Immature natural killer cell (primary cell): Measurements from ENCODE around the gene FMNL3. TPM values are rescaled to one million over a fixed set of nuclear protein-coding genes. Genes with fewer than 3 reads are reported as not detected.
"Not testable (repeated sequence)": the region's sequence is repeated elsewhere in the genome, so short reads cannot be mapped to it uniquely, and the experiment has no call there.

Source experiments
- DNase-seq, 3 donors: peaks; one replicate each; pipeline ENCODE4 v3.0.0; 2022; ENCODE audit warnings: mixed read lengths in 1 of 3
- H3K27ac Mint-ChIP-seq, 6 donors: one replicate each; pipeline ENCODE4 v1.8.0; 2020; ENCODE audit warnings: mixed read lengths in 6 of 6, mild to moderate bottlenecking in 5 of 6, inconsistent platforms in 4 of 6, moderate library complexity in 3 of 6
- H3K27me3 Mint-ChIP-seq, 3 donors: one replicate each; pipeline ENCODE4 v1.8.0; 2020 to 2021; ENCODE audit warnings: low read depth in 3 of 3, mild to moderate bottlenecking in 3 of 3, mixed read lengths in 3 of 3, moderate library complexity in 3 of 3, inconsistent platforms in 1 of 3
- H3K36me3 Mint-ChIP-seq, 3 donors: one replicate each; pipeline ENCODE4 v1.8.0; 2020; ENCODE audit warnings: mixed read lengths in 3 of 3, inconsistent platforms in 2 of 3, mild to moderate bottlenecking in 2 of 3
- H3K4me1 Mint-ChIP-seq, 2 donors: one replicate each; pipeline ENCODE4 v1.8.0; 2020; ENCODE audit warnings: inconsistent platforms in 2 of 2, mild to moderate bottlenecking in 2 of 2, mixed read lengths in 2 of 2, moderate library complexity in 1 of 2
- H3K4me3 Mint-ChIP-seq, 5 donors: one replicate each; pipeline ENCODE4 v1.8.0; 2020; ENCODE audit warnings: mild to moderate bottlenecking in 5 of 5, mixed read lengths in 5 of 5, inconsistent platforms in 3 of 5, moderate library complexity in 3 of 5
- H3K9me3 Mint-ChIP-seq, 6 donors: one replicate each; pipeline ENCODE4 v1.8.0; 2020; ENCODE audit warnings: mild to moderate bottlenecking in 6 of 6, mixed read lengths in 6 of 6, inconsistent platforms in 4 of 6, moderate library complexity in 3 of 6
- polyA plus RNA-seq, 3 donors: library from polyadenylated mRNA; unstranded; fragments of 300-500 nt; fragmentation: Illumina TruSeq; gene quantifications; one replicate each; pipeline ENCODE4 v1.2.3, GENCODE V29; 2021

FMNL3 gene
- polyA plus RNA-seq, 3 donors from 2014 or later = 11.0 to 22.7 (median 12.6) TPM

DNA sequence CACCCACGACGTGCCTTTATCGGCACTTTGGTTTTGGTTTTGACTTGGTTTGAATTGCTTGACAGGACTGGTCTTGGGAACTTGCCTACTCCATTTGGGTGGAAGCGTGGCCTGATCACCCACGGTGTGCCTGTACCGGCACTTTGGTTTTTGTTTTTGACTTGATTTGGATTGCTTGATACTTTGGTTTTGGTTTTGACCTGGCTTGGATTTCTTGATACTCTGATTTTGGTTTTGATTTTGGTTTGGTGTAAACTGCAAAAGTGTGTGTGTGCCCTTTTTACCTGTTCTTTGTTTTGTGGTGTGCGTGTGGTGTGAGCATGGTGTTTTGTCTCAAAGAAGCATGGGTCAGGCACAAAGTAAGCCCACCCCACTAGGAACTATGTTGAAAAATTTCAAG lies 27.7 kb upstream of the FMNL3 start:
- not testable (repeated sequence) for H3K4me1 Mint-ChIP-seq, H3K27ac Mint-ChIP-seq, DNase-seq, H3K9me3 Mint-ChIP-seq, H3K27me3 Mint-ChIP-seq, H3K4me3 Mint-ChIP-seq, H3K36me3 Mint-ChIP-seq

- Mint-ChIP-seq H3K36me3 (peaks cover 0 to 4% (median 0%) of the 10 kb centered on the region in 3 donors), H3K27me3 (peaks cover 0 to 6% (median 3%) of the 10 kb centered on the region in 3 donors), H3K4me1 (no peaks in the 10 kb centered on the region), H3K27ac (no peak overlapping the region), H3K4me3 (no peak overlapping the region), H3K9me3 (peaks cover 0 to 1% (median 0%) of the 10 kb centered on the region in 6 donors)
- DNase-seq = no peak
These were observed 26.2 kb upstream of the FMNL3 start for GRCh38 chr12:49733219-49734017.

DNA sequence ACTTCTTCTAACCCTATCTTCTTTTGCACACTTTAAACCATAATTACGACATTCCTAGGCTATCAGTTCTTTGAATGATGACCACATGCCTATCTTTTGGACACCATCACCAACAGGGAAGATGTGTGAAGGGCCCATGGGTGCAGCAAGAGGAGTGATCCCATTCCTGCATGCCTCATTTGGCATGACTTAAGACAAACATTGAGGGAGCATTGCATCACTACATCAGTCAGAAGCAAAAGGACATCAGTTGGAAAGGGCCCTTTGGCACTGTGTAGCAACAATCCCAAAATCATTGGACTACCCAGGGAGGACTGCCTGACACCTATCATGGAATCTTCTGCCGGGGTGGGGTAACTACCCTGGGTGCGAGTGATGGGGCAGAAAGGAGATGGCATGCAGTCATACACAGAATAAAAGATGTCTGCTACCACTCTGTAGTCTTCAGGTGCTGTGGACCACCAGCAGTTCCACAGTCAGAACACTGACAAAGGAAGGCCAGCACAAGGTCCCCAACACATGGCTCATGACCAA lies 23.4 kb upstream of the FMNL3 start:
- Mint-ChIP-seq H3K9me3 (peaks cover 0 to 1% (median 0%) of the 10 kb centered on the region in 6 donors), H3K27me3 (peaks cover 0 to 7% (median 5%) of the 10 kb centered on the region in 3 donors), H3K27ac (no peak overlapping the region), H3K36me3 (peaks cover 0 to 4% (median 0%) of the 10 kb centered on the region in 3 donors), H3K4me1 (no peaks in the 10 kb centered on the region), H3K4me3 (no peak overlapping the region)
- no peak for DNase-seq

DNA sequence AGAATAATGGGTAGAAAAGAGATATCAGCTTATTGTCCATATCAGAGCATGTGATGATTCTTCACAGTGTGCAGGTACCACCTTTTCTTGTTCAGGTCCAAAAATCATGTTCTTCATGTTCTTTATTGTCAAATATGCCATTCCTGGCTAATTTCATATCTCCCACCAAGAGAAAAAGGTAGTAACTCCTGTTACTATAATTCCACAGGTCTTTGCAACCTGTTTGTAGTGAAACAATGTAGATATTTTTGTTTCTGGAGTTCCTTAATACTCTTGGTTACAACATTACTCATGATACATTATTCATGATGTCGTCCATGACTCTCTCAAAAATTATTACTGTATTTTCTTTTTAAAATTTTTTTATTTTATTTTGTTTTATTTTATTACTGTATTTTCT lies 22.8 kb upstream of the FMNL3 start:
- Mint-ChIP-seq H3K9me3 (peaks cover 0 to 1% (median 0%) of the 10 kb centered on the region in 6 donors), H3K4me3 (no peak overlapping the region), H3K27me3 (peaks cover 0 to 7% (median 2%) of the 10 kb centered on the region in 3 donors), H3K36me3 (peaks cover 0 to 3% (median 0%) of the 10 kb centered on the region in 3 donors), H3K4me1 (no peaks in the 10 kb centered on the region), H3K27ac (no peak overlapping the region)
- DNase-seq = no peak

DNA sequence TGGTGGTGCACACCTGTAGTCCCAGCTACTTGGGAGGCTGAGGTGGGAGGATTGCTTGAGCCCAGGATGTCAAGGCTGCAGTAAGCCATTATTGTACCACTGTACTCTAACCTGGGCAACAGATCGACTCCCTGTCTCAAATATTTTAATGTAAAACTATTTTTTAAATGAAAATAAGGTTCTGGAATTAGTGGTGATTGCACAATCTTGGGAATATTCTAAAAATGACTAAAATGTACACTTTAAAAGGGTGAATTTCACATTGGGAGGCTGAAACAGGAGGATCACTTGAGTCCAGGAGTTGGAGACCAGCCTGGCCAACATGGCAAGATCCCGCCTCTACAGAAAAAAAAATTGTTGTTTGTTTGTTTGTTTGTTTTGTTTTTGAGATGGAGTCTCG lies 21.2 kb upstream of the FMNL3 start:
- no peak for DNase-seq
- Mint-ChIP-seq H3K9me3 (no peaks in the 10 kb centered on the region), H3K4me1 (no peaks in the 10 kb centered on the region), H3K27me3 (peaks cover 0 to 13% (median 1%) of the 10 kb centered on the region in 3 donors), H3K36me3 (no peaks in the 10 kb centered on the region), H3K27ac (no peak overlapping the region), H3K4me3 (no peak overlapping the region)

DNA sequence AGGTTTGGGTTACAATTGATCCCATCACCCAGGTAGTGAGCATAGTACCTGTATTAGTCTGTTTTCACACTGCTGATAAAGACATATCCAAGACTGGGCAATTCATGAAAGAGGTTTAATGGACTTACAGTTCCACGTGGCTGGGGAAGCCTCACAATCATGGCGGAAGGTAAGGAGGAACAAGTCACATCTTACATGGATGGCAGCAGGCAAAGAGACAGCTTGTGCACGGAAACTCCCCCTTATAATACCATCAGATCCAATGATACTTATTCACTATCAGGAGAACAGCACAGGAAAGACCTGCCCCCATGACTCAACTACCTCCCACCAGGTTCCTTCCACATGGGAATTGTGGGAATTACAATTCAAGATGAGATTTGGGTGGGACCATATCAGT lies 14.2 kb upstream of the FMNL3 start:
- not testable (repeated sequence) for H3K4me1 Mint-ChIP-seq, DNase-seq, H3K4me3 Mint-ChIP-seq, H3K36me3 Mint-ChIP-seq, H3K9me3 Mint-ChIP-seq, H3K27me3 Mint-ChIP-seq, H3K27ac Mint-ChIP-seq

- Mint-ChIP-seq H3K9me3 (no peaks in the 10 kb centered on the region), H3K27me3 (peaks cover 0 to 6% (median 6%) of the 10 kb centered on the region in 3 donors), H3K27ac (no peak overlapping the region), H3K4me1 (no peaks in the 10 kb centered on the region), H3K36me3 (no peaks in the 10 kb centered on the region), H3K4me3 (no peak overlapping the region)
- no peak for DNase-seq
These were observed 13.0 kb upstream of the FMNL3 start for GRCh38 chr12:49720214-49720613.

DNA sequence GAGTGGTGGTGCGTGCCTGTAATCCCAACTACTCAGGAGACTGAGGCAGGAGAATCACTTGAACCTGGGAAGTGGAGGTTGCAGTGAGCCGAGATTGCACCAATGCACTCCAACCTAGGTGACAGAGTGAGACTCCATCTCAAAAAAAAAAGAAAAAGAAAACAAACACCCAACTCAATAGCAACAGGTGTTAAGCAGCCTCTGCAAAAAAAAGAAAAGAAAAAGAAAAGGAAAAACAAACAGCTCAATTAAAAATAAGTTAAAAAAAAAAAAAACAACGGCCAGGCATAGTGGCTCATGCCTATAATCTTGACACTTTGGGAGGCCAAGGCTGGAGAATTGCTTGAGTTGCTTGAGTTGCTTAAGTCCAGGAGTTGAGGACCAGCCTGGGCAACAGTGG lies 10.6 kb upstream of the FMNL3 start:
- H3K9me3 Mint-ChIP-seq, H3K27ac Mint-ChIP-seq, H3K4me1 Mint-ChIP-seq, H3K4me3 Mint-ChIP-seq, H3K36me3 Mint-ChIP-seq, DNase-seq, H3K27me3 Mint-ChIP-seq: not testable (repeated sequence)

DNA sequence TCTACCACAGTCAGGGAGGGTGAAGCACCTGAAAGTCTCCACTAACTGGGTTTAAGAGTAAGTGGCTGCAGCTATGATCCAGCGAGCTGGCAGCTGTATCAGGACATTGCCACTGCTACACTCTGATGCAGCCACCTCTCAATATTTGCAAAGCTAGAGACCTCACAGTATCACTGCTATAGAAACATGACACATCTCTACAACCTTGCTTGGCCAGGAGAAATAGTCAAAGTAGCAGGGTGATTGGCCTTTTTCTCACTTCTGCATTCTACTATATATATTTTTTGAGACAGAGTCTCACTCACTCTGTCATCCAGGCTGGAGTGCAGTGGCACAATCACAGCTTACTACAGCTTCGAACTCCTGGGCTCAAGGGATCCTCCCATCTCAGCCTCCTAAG lies 9.3 kb upstream of the FMNL3 start:
- H3K27me3 Mint-ChIP-seq = peaks cover 0 to 6% (median under 1%) of the 10 kb centered on the region in 3 donors
- no peak overlapping the region for H3K4me3 Mint-ChIP-seq
- no peaks in the 10 kb centered on the region for H3K36me3 Mint-ChIP-seq
- no peak for DNase-seq
- H3K9me3 Mint-ChIP-seq = no peaks in the 10 kb centered on the region
- no peak overlapping the region for H3K27ac Mint-ChIP-seq
- no peaks in the 10 kb centered on the region for H3K4me1 Mint-ChIP-seq

GRCh38 chr12:49713952-49714351 lies 6.7 kb upstream of the FMNL3 start:
- H3K27me3 Mint-ChIP-seq, H3K4me1 Mint-ChIP-seq, H3K27ac Mint-ChIP-seq, H3K36me3 Mint-ChIP-seq, DNase-seq, H3K4me3 Mint-ChIP-seq, H3K9me3 Mint-ChIP-seq: not testable (repeated sequence)

GRCh38 chr12:49708851-49709250 lies 1.6 kb upstream of the FMNL3 start:
- Mint-ChIP-seq H3K36me3 (no peaks in the 10 kb centered on the region), H3K4me3 (no peak overlapping the region), H3K4me1 (peaks cover 31 to 32% of the 10 kb centered on the region in 2 donors), H3K27me3 (peaks cover 0 to 16% (median 16%) of the 10 kb centered on the region in 3 donors), H3K9me3 (no peaks in the 10 kb centered on the region), H3K27ac (no peak overlapping the region)
- no peak for DNase-seq

- Mint-ChIP-seq H3K27ac (peak overlapping the region; percentile 31 to 94 (median 80)), H3K27me3 (peaks cover 0 to 16% (median 16%) of the 10 kb centered on the region in 3 donors), H3K9me3 (no peaks in the 10 kb centered on the region), H3K4me3 (peak overlapping the region; percentile 5 to 91 (median 72)), H3K36me3 (no peaks in the 10 kb centered on the region), H3K4me1 (peaks cover 42 to 43% of the 10 kb centered on the region in 2 donors)
- no peak for DNase-seq
These were observed 575 bp upstream of the FMNL3 start for GRCh38 chr12:49707812-49708147.

DNA sequence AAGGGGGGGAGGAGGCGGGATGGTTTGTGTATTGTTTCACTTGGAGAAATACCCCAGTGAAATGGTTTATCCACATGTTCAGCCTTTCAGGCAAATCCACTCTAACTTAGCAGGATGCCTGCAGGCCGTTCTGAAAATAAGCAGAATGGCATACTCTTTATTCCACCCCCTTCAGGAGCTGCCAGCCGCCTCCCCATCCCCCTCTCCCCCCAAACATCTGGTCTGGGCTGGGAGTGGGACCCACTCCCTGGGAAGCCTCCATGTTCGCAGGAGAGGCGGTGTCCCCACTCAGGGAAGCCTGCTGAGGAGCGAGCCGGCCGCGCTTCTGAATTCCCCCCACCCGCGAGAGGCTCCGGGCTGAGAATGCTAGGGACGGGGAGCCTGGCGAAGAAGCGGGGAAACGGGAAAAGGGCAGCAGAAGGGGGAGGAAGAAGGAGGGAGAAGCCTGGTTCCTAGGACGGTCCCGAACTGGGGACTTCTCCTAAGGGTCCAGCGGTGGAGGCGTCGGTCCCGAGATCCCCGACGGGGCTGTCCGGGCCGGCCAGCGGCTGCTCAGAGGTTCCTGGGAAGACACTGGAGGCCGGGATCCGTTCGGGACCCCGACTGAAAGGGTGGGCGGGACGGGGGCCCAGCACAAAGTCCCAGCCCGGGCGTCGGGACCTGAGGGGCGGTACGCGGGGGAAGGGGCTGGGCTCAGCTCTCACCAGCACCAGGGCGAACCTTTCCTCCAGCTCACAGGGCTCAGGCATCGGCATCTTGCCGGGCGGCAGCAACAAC lies 666 bp downstream of the FMNL3 start:
- Mint-ChIP-seq H3K9me3 (no peaks in the 10 kb centered on the region), H3K27ac (peak overlapping the region; percentile 68 to 95 (median 88)), H3K36me3 (no peaks in the 10 kb centered on the region), H3K27me3 (peaks cover 0 to 16% (median 16%) of the 10 kb centered on the region in 3 donors), H3K4me1 (peaks cover 49 to 54% of the 10 kb centered on the region in 2 donors), H3K4me3 (peak overlapping the region; percentile 85 to 97 (median 90))
- DNase-seq = peak in 1 of 3 donors; percentile 12

- Mint-ChIP-seq H3K4me1 (peaks cover 52 to 60% of the 10 kb centered on the region in 2 donors), H3K27ac (peak overlapping the region; percentile 68 to 95 (median 88)), H3K9me3 (no peaks in the 10 kb centered on the region), H3K27me3 (peaks cover 0 to 14% (median 13%) of the 10 kb centered on the region in 3 donors), H3K36me3 (no peaks in the 10 kb centered on the region), H3K4me3 (peak overlapping the region; percentile 85 to 97 (median 90))
- DNase-seq = peak; percentile 20 to 28 (median 24)
These were observed 1.6 kb downstream of the FMNL3 start for GRCh38 chr12:49705479-49706134.
